Ramos (cell line): ENCODE results near the gene OR4F15.

Experiments
- in situ Hi-C: fragments of 300-500 bp; cut with MboI; formaldehyde crosslinking; loops from one replicate; pipeline ENCODE4 v1.14.3; 2022; ENCODE audit warnings: low sequenced_read_pairs; ENCODE audit not compliant: unreplicated experiment

The OR4F15 gene

GRCh38 chr15:101803209-101803608, 8.8 kb upstream of the OR4F15 start, which contains the start of gene OR4F6:
TSS of gene OR4F6 (plus strand) at chr15:101803509. CDS start at chr15:101805720, 2,211 bp downstream.
- in situ Hi-C loops: no loop called here

GRCh38 chr15:101803676-101804075, 8.3 kb upstream of the OR4F15 start:
- in situ Hi-C loops: no loop called here

GRCh38 chr15:101804375-101804774, 7.6 kb upstream of the OR4F15 start:
- in situ Hi-C loops: no loop called here

- in situ Hi-C loops: no loop called here
Observed at GRCh38 chr15:101804941-101805340, 7.1 kb upstream of the OR4F15 start.

- in situ Hi-C loops: no loop called here
Observed at GRCh38 chr15:101805605-101806345, 6.2 kb upstream of the OR4F15 start.

GRCh38 chr15:101807345-101807945, 4.6 kb upstream of the OR4F15 start:
- in situ Hi-C loops: no loop called here

GRCh38 chr15:101808201-101808600, 3.8 kb upstream of the OR4F15 start:
- in situ Hi-C loops: no loop called here

GRCh38 chr15:101810456-101810855, 1.5 kb upstream of the OR4F15 start:
- in situ Hi-C loops: no loop called here

- in situ Hi-C loops: no loop called here
Observed at GRCh38 chr15:101810876-101811275, 1.1 kb upstream of the OR4F15 start.

- in situ Hi-C loops: no loop called here
Observed at GRCh38 chr15:101813803-101814534, 2.0 kb downstream of the OR4F15 start.

GRCh38 chr15:101820781-101821180, 8.8 kb downstream of the OR4F15 start:
- in situ Hi-C loops: no loop called here

GRCh38 chr15:101827257-101827656, 15.3 kb downstream of the OR4F15 start:
- in situ Hi-C loops: no loop called here

- in situ Hi-C loops: no loop called here
Observed at GRCh38 chr15:101828774-101829173, 16.8 kb downstream of the OR4F15 start.

- in situ Hi-C loops: no loop called here
Observed at GRCh38 chr15:101841656-101842055, 29.7 kb downstream of the OR4F15 start.

GRCh38 chr15:101844916-101845315, 32.9 kb downstream of the OR4F15 start:
- in situ Hi-C loops: no loop called here

- in situ Hi-C loops: no loop called here
Observed at GRCh38 chr15:101852356-101852755, 40.4 kb downstream of the OR4F15 start.
